ACHN (cell line): ENCODE results near the gene MKI67.

Experiments used
- DNase-seq: peaks from one replicate; pipeline ENCODE4 v3.0.0-alpha.2; 2015
- in situ Hi-C: cut with HindIII; loops from 2 replicates; pipeline ENCODE4 v1.10.0; 2017; ENCODE audit warnings: low sequenced_read_pairs, low pct_ligation_motif_present, low pct_unique_long_range_greater_than_20kb

The MKI67 gene

GRCh38 chr10:128061306-128062300 is 64.6 kb downstream of the MKI67 start:
- no peak for DNase-seq

GRCh38 chr10:128060341-128061250 is 65.6 kb downstream of the MKI67 start:
- in situ Hi-C loops = no loop called here
- DNase-seq = no peak

More at GRCh38 chr10:128061306-128062300, 64.6 kb downstream of the MKI67 start:
- in situ Hi-C loops = no loop called here

- in situ Hi-C loops = no loop called here
- no peak for DNase-seq
Measured at GRCh38 chr10:128059982-128060293, 66.3 kb downstream of the MKI67 start.

GRCh38 chr10:128059266-128059981 is 66.8 kb downstream of the MKI67 start:
- in situ Hi-C loops = no loop called here
- DNase-seq = no peak

GRCh38 chr10:128058750-128059134 is 67.5 kb downstream of the MKI67 start:
- in situ Hi-C loops = no loop called here

GRCh38 chr10:128058106-128058749 is 68.0 kb downstream of the MKI67 start:
- in situ Hi-C loops = no loop called here
- DNase-seq = no peak

More at GRCh38 chr10:128058750-128059134, 67.5 kb downstream of the MKI67 start:
- DNase-seq = no peak

GRCh38 chr10:128056303-128057050 is 69.7 kb downstream of the MKI67 start:
- DNase-seq = no peak
- in situ Hi-C loops = no loop called here

GRCh38 chr10:128055061-128055868 is 71.0 kb downstream of the MKI67 start:
- no peak for DNase-seq
- in situ Hi-C loops = no loop called here

GRCh38 chr10:128054163-128054970 is 71.9 kb downstream of the MKI67 start:
- in situ Hi-C loops = no loop called here
- DNase-seq = no peak

- in situ Hi-C loops = no loop called here
- DNase-seq = no peak
Measured at GRCh38 chr10:128053356-128053755, 72.9 kb downstream of the MKI67 start.

GRCh38 chr10:128052696-128053095 is 73.5 kb downstream of the MKI67 start:
- in situ Hi-C loops = no loop called here
- no peak for DNase-seq

- DNase-seq = no peak
- in situ Hi-C loops = no loop called here
Measured at GRCh38 chr10:128051548-128051947, 74.7 kb downstream of the MKI67 start.

- DNase-seq = no peak
- in situ Hi-C loops = no loop called here
Measured at GRCh38 chr10:128050936-128051335, 75.3 kb downstream of the MKI67 start.

GRCh38 chr10:128050121-128050516 is 76.1 kb downstream of the MKI67 start:
- in situ Hi-C loops = no loop called here
- no peak for DNase-seq

GRCh38 chr10:128049226-128050120 is 76.8 kb downstream of the MKI67 start:
- in situ Hi-C loops = no loop called here
- DNase-seq = no peak
